SKM-1 treated with dmso at 0.1 percent for 144 hours (cell line): ENCODE measurements around the gene KCNQ1OT1.
A peak's percentile ranks its signal among the peaks of the same experiment; 100 is the strongest.

Experiments
- DNase-seq: peaks from one replicate; lab custom pipeline; 2025; ENCODE audit not compliant: unreplicated experiment; lab: John Stamatoyannopoulos, UW

The KCNQ1OT1 gene

GRCh38 chr11:2703363-2704141, 3.8 kb upstream of the KCNQ1OT1 start:
- DNase-seq, result peak; percentile 8

- DNase-seq, result no peak
Measured at GRCh38 chr11:2702771-2703362, 3.1 kb upstream of the KCNQ1OT1 start.

- DNase-seq, result no peak
Measured at GRCh38 chr11:2701898-2702434, 2.2 kb upstream of the KCNQ1OT1 start.

- DNase-seq, result no peak
Measured at GRCh38 chr11:2701230-2701629, 1.4 kb upstream of the KCNQ1OT1 start.

- DNase-seq, result no peak
Measured at GRCh38 chr11:2700415-2701211, 819 bp upstream of the KCNQ1OT1 start.

- no peak for DNase-seq
Measured at GRCh38 chr11:2699185-2699530, 636 bp downstream of the KCNQ1OT1 start.

- no peak for DNase-seq
Measured at GRCh38 chr11:2698386-2699184, 1.2 kb downstream of the KCNQ1OT1 start.

GRCh38 chr11:2697866-2698265, 1.9 kb downstream of the KCNQ1OT1 start:
- DNase-seq, result no peak

- no peak for DNase-seq
Measured at GRCh38 chr11:2696455-2696854, 3.3 kb downstream of the KCNQ1OT1 start.

- no peak for DNase-seq
Measured at GRCh38 chr11:2694995-2695939, 4.5 kb downstream of the KCNQ1OT1 start.

GRCh38 chr11:2694495-2694894, 5.3 kb downstream of the KCNQ1OT1 start:
- no peak for DNase-seq

GRCh38 chr11:2693271-2694261, 6.2 kb downstream of the KCNQ1OT1 start:
- DNase-seq, result no peak

- no peak for DNase-seq
Measured at GRCh38 chr11:2691991-2692875, 7.6 kb downstream of the KCNQ1OT1 start.

GRCh38 chr11:2691355-2691761, 8.4 kb downstream of the KCNQ1OT1 start:
- no peak for DNase-seq

GRCh38 chr11:2690596-2691354, 9.0 kb downstream of the KCNQ1OT1 start:
- no peak for DNase-seq

- no peak for DNase-seq
Measured at GRCh38 chr11:2689651-2690575, 9.9 kb downstream of the KCNQ1OT1 start.
